NCI-H146 treated with DMSO at 0.1 percent for 48 hours (cell line): ENCODE measurements around the gene GARS1.
"Not testable (repeated sequence)": the region's sequence is repeated elsewhere in the genome, so short reads cannot be mapped to it uniquely, and the experiment has no call there.

ENCODE experiments used
- DNase-seq: peaks from one replicate; lab custom pipeline; 2025; ENCODE audit not compliant: unreplicated experiment; lab: John Stamatoyannopoulos, UW

GARS1 gene

DNA sequence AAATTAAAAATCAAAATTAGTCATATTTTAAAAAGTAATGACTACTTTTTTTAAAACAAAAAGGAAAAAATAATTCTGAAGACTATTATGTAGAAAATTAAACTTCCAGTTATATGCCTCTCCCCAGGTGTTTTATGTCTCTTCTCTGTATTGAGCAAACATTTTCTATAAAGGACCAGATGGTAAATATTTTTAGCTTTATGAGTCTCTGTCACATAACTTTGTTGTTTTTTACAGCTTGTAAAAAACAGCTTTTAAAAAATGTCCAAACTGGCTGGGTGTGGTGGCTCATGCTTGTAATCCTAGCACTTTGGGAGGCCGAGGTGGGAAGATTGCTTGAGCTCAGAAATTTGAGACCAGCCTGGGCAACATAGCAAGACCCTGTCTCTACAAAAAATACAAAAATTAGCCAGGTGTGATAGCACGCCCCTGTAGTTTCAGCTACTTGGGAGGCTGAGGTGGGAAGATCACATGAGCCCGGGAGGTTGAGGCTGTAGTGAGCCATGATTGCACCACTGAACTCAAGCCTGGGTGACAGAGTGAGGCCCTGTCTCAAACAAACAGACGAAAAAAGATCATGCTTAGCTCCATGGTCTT, 23.5 kb downstream of the GARS1 start:
- DNase-seq, result no peak

DNA sequence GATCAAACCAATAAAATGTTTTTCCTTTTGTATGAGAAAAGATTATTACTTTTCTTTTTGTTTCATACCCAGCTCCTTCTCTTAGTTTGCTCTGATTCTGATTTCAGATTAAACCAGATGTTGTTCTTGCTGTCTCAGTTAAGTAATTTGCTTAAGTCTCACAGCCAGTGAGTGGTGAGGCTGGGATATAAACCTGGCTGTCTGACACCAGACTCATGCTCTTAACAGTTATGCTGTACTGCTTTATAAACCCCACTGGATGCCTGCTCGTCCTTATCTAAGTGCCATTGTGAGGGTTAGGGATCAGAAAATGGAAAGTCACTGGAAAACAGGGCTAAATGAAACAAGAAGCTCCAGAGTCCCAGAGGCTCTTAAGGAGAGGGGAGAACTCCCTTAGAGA, 24.3 kb downstream of the GARS1 start:
- no peak for DNase-seq

DNA sequence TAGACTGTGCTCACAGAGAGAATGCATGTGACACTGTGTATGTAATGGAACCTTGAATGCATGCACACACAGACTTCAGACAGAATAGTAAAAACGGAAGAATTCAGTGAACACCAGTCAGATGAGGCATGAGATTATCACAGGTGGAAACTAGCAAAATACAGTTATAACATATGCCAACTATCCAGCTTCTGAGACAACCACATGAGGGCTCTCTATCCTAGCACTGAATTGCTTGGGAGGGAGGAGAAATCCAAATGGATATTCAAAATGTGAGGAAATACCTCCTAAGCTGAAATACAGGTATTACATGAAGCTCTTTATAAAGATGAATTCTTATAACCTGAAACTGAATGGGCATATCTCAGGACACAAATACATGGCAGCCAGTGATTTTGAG, 30.6 kb downstream of the GARS1 start:
- no peak for DNase-seq

DNA sequence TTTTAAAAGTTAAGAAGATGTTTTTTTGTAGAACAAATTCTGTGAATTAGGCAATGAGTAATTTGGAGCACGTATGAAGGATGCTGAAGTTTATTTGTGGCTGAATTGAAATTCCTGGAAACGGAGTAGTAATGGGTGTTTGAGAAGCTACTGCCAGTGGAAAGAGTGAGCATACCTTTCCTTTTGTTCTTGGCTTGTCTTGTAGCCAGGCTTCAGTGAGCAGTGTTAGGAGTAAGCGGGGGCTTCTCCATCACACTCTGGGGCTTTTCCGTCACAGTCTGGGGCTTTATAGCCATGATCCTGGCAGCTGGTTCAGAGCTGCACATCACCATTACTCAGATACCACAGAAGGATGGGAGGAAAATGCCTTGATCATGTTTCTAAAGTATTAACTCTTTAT, 32.3 kb downstream of the GARS1 start:
- DNase-seq, result no peak

DNA sequence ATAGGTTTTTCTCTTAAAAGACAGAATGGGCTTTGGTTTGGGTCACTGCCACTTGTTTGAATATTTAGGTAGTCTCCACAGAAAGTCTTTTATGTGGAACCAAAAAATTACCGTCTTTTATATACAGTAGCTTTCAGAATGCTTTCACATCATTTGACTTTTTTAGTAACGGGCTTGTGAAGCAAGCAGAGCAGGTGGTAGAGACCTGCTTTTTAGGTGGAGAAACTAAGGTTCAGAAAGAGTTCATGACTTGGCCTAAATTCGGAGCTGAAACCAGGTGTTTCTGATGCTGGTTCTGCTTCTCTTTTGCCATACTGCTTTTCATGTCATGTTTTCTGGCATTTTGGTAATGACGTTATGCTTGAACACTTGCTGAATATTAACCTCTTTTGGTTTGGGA, 36.3 kb downstream of the GARS1 start:
- no peak for DNase-seq

DNA sequence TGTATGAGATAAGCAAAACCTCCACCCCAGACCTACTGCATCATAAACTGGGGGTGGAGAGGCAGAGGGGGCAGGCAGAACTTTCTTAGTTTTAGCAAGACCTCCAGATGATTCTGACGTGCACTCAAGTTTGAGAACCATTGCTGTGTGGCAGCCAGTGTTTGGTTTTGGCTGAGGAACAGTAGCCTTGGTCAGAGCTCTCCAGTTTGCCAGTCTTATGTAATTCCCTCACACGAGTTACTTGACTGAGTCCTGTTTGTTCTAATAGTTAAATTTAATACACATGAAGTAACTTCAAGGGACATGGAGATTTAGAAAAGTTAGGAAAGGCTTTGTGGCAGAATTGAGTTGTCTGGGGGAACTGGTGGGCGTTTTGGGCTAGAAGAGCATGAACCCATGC, 38.5 kb downstream of the GARS1 start:
- DNase-seq, result no peak

DNA sequence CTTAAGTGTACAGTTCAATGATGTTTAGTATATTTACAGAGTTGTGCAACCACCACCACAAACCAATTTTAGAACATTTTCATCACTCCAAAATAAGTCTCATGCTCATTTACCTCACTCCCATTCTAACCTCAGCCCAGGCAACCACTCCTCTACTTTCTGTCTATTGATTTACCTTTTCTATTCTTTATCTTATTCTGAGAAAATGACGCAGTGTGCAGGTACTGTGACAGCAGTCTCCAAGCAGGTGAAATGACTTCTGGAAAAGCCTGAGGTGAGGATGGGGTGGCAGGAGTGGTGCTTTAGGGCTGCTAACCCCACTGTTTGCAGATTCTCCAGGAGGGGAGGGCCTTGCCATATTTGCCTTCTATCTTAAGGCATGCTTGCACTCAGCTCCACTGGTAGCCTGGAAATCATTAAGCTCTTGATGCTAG, 39.5 kb downstream of the GARS1 start:
- no peak for DNase-seq

DNA sequence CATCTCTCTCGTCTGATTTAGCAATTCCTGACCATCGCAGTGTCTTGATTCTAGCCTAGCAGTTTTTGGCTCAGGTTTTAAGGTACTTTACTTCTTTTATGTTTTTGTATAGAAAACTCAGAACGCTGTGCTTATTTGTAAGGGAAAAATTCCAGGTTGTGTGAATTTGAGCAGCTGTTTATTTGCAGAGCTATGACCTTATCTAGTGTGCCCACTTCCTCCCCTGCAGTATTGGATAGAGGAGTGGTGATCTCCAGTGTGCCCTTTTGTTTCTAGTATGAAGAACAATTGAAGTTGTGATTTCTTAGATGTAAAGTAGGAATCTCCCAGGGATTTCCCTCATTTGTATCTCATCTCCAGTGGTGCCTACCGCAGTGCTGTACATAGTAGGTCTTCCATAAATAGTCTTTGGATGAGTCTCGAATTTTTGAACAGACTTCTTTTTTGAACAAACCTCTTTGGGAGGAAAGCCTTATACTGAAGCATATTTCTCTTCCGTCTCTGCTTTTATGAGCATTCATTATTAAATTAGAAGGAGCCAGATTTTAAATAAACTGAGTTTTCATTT, 40.0 kb downstream of the GARS1 start:
- DNase-seq, result no peak

DNA sequence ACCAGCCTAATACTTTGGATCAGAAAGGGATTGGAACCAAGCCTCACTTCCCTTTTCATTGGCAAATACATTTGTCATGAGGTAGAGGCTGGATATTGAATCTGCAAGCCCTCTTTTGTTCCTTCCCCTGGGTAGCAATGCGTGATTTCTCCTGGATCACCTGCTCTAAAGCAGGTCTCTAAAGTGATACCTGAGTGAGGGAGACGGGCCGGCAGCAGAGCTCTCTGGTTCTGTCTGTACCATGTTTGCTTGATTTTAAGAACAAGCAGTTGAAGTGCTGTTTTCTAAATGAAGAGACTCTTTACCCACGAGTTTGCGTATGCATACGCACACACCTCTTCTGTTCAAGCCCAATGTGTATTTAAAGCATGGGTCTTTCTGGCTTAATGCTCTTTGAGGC, 41.1 kb downstream of the GARS1 start:
- no peak for DNase-seq

DNA sequence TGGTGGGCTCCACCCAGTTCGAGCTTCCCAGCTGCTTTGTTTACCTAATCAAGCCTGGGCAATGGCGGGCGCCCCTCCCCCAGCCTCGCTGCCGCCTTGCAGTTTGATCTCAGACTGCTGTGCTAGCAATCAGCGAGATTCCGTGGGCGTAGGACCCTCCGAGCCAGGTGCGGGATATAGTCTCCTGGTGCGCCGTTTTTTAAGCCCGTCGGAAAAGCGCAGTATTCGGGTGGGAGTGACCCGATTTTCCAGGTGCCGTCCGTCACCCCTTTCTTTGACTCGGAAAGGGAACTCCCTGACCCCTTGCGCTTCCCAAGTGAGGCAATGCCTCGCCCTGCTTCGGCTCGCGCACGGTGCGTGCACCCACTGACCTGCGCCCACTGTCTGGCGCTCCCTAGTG, 47.6 kb downstream of the GARS1 start:
- DNase-seq, result not testable (repeated sequence)

DNA sequence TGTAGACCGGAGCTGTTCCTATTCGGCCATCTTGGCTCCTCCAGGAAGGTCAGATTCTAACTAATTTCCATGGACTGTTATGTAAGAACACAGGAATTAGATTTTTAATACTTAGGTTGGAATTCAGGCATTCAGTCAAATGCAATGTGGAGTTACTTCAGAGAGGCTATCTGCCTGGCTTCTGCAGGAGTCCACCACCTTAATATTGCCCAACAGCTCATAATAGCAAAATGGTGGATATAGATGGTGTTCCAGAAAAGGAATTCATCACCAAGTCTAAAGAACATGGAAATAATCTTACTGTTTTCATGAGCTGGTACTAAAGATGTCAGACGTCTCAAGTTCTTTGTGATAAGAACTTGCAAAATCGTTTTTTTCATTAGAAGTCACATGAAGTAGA, 48.1 kb downstream of the GARS1 start:
- DNase-seq, result no peak

DNA sequence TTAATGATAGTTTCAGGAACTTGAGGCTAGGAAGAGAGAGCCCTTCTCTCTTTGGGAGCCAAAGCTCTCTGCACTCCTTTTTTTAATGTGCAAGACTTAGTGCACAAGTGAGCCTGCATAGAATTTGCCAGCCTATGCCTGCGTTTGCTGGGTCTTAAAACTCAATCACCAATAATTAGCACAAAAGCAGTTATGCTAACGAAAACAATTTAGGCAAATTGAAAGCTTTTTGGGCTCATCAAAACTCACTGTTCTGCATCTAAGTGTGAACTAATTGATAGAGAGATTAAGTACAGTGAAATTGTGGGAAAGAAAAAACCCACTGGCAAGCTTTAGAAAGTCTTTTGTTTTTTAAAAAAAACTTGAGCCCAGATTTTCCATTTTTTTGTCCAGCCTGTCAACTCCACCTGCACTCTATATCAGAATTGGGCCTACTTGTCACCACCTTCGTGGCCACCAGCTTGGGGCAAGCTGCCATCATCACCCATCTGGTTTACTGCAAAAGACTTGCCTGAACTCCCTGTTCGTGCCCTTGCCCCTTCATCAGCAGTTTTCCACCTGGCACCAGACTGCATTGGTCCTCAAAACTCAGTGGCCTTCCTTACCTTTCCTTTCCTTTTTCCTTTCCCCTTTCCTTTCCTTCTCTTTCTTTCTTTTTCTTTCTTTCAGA, 49.7 kb downstream of the GARS1 start:
- DNase-seq, result no peak

DNA sequence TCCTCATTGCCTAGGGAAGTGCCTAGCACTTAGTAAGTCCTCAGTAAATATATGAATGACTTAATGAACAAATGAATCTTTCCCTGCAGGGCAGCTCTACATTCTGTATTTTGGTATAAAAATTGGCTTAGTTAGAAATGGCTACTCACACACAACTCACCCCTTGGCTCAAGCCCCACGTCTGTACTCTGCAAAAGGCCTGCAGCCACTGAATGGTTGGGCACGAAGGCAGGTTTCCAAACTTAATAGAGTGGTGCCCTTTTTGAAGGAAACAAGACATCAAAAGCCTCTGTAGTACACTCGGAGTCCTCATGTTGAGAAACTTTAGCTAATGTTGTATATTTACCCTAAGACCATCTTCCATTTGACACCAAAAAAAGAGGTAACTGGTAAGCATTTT, 51.0 kb downstream of the GARS1 start:
- no peak for DNase-seq

DNA sequence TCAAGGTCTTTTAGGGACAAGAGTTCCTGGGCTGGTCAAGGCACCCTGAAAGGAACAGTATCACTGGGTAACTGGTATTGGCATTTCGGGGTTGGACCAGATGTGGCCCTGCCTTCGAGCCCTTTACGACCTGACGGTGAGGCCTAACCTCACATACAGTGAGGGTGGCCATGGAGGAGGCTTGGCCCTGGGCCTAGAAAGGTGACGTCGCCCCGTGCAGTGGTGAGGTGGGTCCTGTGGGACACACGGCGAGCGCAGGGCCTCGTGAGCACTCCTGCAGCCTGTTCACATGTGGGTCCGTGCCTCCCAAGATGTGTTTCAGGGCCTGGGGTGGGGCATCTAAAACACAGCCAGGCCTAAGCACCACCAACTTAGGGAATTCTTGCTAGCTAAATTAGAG, 51.5 kb downstream of the GARS1 start:
- no peak for DNase-seq

DNA sequence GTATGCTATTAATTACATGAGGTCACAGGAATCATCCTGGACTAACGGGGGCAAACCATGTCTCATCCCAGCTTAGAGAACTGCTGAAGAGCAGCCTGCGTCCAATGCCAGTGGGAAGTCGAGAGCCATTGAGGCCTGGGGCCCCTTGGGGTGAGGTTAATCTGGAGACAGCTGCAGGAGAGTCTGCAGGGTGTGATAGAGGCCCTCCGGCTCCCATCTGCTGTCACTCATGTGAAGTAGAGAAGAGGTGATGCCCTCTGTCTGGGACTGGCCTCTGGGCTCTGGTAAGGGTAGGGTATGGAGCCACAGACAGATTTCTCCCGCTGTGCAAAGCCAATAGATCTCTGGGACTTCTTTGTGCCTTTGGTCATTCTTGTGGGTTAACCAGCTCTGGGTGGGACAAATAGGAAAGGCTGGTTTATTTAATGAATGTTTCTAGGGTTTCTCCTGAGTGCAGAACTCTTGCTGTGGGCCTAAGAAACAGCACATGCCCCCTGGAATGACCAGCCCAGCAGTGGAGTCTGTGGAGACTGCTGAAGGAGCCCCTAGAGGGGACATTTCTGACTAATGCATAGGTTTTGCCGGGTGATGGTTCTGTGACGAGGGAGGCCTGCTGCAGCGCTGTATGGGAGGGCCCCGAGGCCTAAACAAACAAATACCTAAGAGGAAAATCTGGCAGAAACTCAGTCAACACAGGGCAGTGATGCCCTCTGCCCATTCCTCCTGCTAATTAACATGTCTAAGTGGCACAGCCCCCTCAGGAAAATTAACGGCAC, 53.1 kb downstream of the GARS1 start:
- no peak for DNase-seq

DNA sequence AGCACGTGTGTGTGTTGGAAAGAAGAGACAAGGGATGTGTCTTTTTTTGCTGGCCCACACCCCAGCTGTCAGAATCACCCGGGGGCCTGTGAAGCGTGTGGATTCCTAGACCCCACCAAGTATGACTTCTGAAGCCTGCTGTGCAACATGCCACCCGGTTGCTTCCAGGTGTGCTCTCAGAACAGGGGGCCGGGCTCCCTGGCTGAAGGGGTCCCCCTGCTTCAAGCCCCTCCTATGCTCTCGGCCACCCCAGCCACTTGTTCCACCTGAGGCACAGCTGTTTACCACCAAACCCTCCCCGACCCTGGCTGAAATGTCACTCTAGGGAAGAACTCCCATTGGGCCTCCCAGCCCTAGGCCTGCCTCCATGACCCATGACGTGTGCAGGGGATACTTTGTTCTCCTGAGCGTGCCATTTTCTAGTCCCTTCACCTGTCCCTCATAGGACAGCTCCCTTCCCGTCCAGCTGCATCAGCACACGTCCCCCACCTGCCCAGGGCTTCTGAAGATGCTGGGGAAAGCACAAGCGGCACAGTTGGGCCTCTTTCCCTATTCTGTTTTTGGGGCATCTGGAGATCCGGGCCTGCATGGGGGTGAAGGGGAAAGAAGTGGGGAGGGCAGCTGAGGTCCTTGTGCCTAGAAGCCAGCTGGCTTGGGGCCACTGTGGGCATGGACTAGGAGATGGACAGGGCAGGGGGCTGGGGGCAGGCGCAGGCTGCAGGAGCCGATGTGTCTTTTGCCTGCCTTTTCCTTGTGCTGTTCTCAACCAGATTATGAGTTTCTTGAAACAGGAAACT, 54.3 kb downstream of the GARS1 start:
- no peak for DNase-seq

DNA sequence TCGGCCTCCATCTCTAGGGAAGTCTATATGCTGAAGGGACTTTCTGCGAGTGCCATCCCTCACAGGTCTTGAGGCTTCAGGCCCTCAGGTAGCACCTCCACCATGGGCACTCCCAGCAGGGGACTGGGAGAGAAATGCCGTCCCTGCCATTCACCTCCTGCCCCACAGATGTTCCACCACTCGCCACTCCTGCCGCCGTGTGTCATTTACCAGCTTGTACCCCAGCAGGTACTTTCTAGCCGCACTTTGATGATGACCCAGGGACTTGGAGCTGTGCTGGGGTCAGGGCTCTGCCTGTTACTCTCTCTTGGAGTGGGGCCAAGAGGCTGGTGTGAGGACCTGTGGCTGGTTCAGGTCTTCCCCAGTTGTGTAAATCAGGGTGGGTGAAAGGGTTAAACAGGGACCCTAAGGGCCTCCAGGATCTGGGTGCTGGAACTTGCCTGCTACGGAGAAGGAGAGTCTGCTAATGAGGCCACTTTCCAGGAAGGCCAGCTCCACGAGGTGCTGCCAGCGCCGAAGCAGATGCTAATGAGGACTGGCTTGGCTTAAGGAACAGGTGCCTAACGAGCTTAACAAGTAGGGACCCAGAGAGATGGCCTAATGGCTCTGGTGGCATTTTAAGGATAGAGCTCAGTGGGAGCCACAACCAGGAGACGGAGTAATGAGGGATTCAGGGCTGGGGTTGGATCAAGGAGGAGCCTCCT, 55.2 kb downstream of the GARS1 start:
- no peak for DNase-seq

DNA sequence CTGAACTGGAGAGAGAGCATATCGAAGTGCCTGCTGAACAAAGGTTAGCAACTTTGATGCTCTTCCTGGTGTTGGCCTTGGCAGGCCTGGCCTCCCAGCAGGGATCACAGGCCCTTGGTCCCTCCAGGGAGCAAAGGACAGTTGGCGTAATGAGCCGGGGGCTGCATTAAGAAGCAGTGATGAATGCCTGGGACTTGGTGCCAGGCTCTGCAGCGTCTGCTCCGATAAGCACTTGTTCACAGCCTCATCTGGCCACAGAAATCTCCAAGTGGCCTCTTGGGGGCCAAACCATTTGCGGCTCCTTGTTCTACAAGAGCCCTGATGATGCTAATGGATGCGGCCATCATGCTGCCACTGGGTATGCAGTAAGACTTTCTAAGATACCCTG, 55.7 kb downstream of the GARS1 start:
- no peak for DNase-seq

DNA sequence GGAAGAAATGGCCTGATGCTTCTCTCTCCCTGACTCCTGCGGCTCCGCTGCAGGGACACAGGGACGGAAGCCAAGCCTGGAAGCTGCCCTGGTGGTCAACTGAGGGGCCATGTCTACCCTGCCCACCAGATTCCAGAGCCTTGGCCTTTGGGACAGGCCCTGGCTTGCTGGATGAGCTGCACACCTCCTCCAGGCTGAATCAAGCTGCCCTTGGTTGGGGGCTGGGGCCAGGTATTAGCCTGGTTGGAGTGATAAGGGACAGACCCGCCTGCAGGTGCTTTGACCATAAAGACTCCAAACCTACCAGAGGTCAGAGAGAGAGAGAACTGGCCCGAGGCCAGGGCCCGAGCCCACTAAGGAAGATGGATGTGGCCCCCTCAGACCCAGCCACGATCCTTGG, 57.5 kb downstream of the GARS1 start:
- DNase-seq, result no peak

DNA sequence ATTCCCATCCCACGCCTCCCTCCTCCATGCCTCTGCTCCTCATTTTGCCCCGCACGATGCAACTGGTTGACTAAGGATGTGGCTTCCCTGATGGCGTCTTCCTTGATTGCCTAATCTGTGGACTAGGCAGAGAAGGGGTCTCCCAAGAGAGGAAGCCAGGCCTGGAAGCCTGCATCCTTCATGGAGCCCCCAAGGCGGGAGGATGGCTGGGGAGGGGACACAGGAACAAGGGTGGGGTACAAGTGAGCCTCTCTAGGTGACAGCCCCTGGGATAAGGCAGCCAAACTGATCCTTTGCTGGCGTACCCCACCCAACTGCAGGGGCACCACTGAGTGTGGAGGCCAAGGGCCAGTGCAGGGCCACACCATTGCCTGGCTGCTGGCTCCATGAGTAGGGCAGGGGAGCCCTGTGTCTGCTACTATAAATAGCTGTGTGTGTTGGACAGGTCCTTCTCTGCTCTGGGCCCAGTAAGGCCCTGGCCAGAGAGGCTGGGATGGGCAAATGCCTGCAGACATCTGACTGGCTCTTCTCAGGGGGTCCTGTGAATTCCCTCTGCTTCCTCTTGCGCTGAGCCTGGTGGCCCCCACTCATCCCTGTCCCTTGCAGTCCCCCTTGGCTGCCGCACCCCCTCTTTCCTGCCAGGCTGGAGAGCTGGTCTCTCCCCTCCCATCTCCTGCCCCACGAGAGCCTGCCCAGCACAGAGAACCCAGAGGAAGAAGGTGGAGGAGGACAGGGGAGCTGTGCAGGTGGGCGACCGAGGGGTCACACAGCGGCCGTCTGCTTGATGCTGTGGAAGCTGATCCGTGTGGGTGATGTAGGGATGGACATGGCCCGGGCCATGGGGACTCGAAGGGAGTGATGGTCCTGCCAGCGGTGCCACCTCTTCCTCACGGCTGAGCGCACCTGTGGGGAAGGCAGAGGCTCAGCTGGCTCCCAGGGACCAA, 58.3 kb downstream of the GARS1 start:
- DNase-seq, result no peak
